Activated gamma-delta T cell (primary cell): ENCODE data around the gene PXN.

ENCODE experiments used
- DNase-seq: peaks from one replicate; lab custom pipeline; 2025; lab: John Stamatoyannopoulos, UW

PXN gene

GRCh38 chr12:120172053-120172452 is 93.5 kb downstream of the PXN start:
- no peak for DNase-seq

GRCh38 chr12:120170631-120171030 is 94.9 kb downstream of the PXN start:
- DNase-seq, result no peak

GRCh38 chr12:120169946-120170345 is 95.6 kb downstream of the PXN start:
- no peak for DNase-seq

GRCh38 chr12:120168337-120168736 is 97.2 kb downstream of the PXN start:
- DNase-seq, result no peak

- no peak for DNase-seq
Measured at GRCh38 chr12:120167529-120168095, 97.9 kb downstream of the PXN start.

GRCh38 chr12:120164293-120164692 is 101.2 kb downstream of the PXN start:
- no peak for DNase-seq

- DNase-seq, result no peak
Measured at GRCh38 chr12:120162763-120163162, 102.8 kb downstream of the PXN start.

GRCh38 chr12:120161852-120162251 is 103.7 kb downstream of the PXN start:
- DNase-seq, result no peak
